GM12892 (cell line): Measurements from ENCODE around the gene AKT3.

Experiments used
- POLR2A ChIP-seq: IDR thresholded peaks from 2 replicates; pipeline ENCODE4 v1.6.1; 2011; ENCODE audit warnings: low read depth, low read length, control low read depth
- POLR2AphosphoS5 ChIP-seq: IDR thresholded peaks from 2 replicates; pipeline ENCODE4 v1.6.1; 2011; ENCODE audit warnings: low read depth, low read length, control low read depth
- TAF1 ChIP-seq: IDR thresholded peaks from 2 replicates; pipeline ENCODE4 v1.6.1; 2011; ENCODE audit warnings: low read depth, mild to moderate bottlenecking, control low read depth, low read length, borderline replicate concordance

DNA sequence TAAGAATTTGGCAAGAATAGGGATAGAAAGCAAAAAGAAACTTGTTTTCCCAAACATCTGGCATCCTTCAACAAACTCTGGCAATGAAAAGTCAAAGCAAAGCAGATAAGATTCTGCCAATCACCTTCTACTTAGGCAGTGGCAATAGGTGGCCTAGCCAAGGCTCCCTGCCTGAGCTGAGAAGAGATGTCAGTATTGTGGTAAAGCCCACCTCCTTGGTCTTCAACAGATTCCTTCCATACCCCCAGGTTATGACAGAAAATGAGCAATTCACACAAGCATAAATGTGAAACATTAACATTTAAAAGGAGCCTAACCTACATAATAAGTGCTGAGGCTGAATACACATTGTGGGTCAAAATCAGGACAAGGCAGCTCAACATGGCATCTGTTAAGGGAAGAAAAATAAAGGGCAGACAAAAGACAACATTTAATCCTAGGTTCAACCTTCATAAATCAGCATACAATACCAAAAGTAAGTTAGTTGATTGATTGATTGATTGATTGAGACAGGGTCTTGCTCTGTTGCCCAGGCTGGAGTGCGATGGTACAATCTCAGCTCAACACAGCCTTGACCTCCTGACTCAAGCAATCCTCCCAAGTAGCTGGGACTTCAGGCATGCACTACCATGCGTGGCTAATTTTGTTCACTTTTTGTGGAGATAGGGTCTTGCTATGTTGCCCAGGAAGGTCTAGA lies 123.1 kb downstream of the AKT3 start:
- no peak for TF ChIP-seq POLR2AphosphoS5
- TF ChIP-seq POLR2A: no peak
- TF ChIP-seq TAF1: no peak
